ENCODE measurements around the gene ZDHHC21.

- no peak for TF ChIP-seq EZH2 (IDR thresholded peaks at IDR 0.05; ENCODE audit: insufficient read depth, poor library complexity, severe bottlenecking)
- no peak for TF ChIP-seq EZH2phosphoT487 (IDR thresholded peaks at IDR 0.05; ENCODE audit: insufficient read depth, low read depth)
These were observed 26.1 kb upstream of the ZDHHC21 start for GRCh38 chr9:14719231-14719923.
